GM13976 (cell line): ENCODE measurements around the gene KCNMB2.

Source experiments
- DNase-seq: peaks from one replicate; pipeline ENCODE4 v3.0.0; 2012; ENCODE audit warnings: low spot score
- in situ Hi-C: fragments of 300-500 bp; cut with MboI; formaldehyde crosslinking; loops from one replicate; pipeline ENCODE4 v1.12.0; 2022; ENCODE audit warnings: low sequenced_read_pairs, mixed read lengths, inconsistent platforms; ENCODE audit not compliant: unreplicated experiment
- TF ChIP-seq, protein P1 (sequence below): IDR thresholded peaks from 2 replicates; pipeline ENCODE4 v1.5.1; 2012; ENCODE audit warnings: borderline replicate concordance, mild to moderate bottlenecking; ENCODE audit not compliant: insufficient read depth; ENCODE audit errors: extremely low read depth, missing control alignments, control extremely low read depth

The KCNMB2 gene

DNA sequence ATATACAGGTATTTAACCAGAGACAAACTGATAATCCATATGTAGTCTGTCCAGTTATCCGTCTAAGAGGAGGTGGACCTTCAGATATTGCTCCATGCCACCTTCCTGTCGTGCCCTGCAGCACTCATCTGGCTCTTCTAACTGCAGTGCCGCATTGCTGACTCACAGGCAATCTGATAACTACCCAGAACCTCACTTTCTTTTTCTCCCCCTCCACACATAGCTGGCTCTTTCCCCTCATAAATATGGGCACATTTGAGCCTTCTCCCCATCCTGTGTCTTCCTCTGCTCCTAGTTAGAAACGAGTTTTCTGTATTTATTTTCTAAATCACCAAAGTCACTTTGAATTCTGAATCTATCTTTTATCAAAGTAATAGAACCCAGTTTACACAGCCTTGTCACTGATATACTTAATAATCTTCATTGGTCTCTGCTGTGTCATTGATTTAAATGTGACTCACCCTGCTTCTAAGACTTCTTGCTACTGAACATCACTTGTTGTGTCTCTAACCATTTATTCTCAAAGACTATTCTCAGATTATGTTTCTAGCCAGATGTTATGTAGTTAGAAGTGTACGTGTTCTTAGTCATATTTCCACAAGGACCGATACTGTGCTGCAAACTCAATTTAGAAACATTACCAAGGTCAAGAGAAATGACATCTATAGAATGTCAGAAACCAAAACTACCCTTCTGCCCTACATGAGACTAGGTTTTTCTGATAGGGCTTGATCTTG, 17.4 kb upstream of the KCNMB2 start:
- TF ChIP-seq, protein P1, sequence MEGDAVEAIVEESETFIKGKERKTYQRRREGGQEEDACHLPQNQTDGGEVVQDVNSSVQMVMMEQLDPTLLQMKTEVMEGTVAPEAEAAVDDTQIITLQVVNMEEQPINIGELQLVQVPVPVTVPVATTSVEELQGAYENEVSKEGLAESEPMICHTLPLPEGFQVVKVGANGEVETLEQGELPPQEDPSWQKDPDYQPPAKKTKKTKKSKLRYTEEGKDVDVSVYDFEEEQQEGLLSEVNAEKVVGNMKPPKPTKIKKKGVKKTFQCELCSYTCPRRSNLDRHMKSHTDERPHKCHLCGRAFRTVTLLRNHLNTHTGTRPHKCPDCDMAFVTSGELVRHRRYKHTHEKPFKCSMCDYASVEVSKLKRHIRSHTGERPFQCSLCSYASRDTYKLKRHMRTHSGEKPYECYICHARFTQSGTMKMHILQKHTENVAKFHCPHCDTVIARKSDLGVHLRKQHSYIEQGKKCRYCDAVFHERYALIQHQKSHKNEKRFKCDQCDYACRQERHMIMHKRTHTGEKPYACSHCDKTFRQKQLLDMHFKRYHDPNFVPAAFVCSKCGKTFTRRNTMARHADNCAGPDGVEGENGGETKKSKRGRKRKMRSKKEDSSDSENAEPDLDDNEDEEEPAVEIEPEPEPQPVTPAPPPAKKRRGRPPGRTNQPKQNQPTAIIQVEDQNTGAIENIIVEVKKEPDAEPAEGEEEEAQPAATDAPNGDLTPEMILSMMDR, result no peak
- in situ Hi-C loops, result no loop called here
- DNase-seq, result no peak

DNA sequence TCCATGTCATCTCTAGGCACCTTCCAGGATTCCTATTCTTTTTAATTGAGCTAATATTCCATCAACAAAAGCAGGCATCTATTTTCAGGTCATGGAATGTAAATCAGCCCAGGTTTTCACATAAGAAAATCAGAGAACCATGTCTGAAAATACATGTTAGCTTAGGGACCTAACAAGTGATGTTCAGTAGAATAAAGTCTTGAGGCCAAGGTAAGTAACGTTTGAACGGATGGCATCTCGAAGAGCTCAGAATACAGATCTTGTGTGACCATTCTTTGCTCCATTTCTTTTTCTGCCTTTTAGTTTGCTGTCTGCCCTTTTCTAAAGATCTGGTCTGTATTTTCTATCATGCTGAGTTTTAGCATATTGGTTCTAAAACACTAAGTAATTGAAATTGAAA, 16.5 kb upstream of the KCNMB2 start:
- TF ChIP-seq, protein P1, result no peak
- in situ Hi-C loops, result no loop called here
- DNase-seq, result no peak

DNA sequence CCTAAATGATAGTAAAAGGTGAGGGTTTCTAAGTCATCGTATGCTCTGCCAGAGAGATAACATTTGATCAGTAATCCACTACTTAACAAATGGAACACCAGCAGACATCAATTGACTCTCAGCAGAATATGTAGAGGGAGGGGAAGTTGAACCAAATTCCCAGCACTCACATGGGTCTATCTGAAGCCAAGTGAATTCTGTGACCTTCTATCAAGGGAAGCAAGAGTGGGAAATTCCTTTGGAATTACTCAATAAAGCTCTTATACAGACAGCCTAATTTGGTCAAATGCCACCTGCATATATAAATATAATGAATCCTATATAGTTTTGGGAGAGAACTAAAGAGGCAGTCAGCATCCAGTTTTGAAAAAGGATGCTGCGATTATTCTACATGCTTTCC, 15.8 kb upstream of the KCNMB2 start:
- in situ Hi-C loops, result no loop called here
- no peak for DNase-seq
- TF ChIP-seq, protein P1, result no peak

DNA sequence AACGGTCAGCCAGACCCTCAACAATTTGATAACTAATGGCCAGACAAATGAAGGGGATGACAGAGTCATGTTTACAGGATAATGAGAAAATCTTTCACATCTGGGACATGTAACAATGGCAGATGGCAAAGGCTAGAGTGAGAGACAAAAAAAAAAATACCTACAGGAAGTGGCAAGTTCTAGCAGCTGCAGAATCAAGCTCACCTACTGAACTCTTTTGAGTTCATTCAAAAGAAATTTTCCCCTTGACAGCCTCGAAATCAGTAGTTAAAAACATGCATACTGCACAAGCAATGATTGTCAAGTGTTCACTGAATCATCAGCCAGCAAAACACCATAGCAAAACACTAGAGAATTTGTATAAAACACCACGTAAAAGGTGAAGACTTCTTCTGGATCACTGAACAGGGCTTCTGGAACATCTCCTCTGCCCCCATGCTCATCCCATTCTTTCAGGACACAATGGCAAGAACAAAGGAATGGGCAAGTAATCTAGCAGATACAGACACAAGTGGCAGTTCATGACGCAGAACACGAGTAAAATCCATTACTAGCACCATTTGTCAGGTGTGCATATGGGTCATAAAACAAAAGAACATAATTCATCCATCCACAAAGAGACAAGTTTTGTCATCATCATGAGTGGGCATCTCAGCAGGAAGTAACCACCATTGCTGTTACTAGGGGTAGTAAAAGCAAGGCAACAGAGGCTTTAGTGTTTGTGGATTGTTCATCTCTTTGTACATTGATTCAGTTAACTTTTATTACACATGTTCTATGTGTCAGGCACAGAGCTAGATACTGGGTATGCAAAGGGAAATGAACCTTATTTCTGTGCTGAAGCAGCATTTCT, 13.8 kb upstream of the KCNMB2 start:
- TF ChIP-seq, protein P1, result no peak
- in situ Hi-C loops, result no loop called here
- DNase-seq, result no peak

DNA sequence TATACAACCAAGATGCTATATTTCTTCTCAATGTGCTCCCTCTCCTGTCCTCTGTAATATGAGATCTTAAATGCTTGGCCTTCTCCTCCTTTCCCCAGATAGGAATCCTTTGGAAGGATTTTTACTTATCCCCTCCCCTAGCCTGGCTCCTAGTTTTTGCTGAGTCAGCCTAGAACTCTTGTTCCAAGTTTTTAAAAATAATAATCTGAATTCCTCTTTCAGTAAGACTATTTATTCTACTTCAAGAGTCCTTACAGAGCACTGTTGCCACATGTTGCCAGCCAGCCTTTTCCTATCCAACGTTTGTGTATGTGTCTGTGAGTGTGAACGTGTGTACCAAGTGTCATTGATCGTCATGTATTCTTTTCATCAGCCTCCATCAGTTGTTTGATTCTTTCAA, 11.0 kb upstream of the KCNMB2 start:
- TF ChIP-seq, protein P1, result no peak
- in situ Hi-C loops, result no loop called here
- DNase-seq, result no peak

DNA sequence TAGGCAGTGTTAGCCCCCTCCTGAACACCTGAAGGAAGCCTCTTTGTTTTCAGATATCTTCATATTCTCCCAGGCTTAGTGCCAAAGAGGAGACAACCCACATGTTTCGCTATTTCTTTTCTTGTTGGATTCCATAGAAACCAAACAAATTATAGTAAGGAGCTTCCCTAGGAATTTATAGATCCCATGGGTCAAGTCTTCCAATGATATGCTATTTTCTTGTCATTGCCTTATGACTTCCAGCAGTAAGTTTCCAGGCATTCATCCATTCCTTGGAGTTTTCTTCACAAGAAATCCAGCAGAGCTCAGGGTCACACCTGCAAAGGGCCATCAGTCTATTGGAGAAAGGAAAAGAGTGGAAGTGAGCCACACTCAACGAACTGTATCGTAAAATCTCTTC, 9.9 kb upstream of the KCNMB2 start:
- in situ Hi-C loops, result no loop called here
- no peak for DNase-seq
- TF ChIP-seq, protein P1, result no peak
